Right renal cortex interstitium (tissue), 3 donors: ENCODE results near the gene MYCBP2. TPM values are rescaled to one million over a fixed set of nuclear protein-coding genes. Genes with fewer than 3 reads are reported as not detected.
A peak's percentile ranks its signal among the peaks of the same experiment; 100 is the strongest.
"Not testable (repeated sequence)": the region's sequence is repeated elsewhere in the genome, so short reads cannot be mapped to it uniquely, and the experiment has no call there.

ENCODE experiments used
- DNase-seq, 3 donors: peaks; one replicate each; pipeline ENCODE4 v3.0.0-alpha.2; 2013; ENCODE audit warnings: low read depth in 3 of 3, low spot score in 2 of 3
- polyA plus RNA-seq, 3 donors: library from polyadenylated mRNA; unstranded; fragments of 120-200 nt; gene quantifications; one replicate each; pipeline ENCODE4 v1.2.1, GENCODE V29; 2013; ENCODE audit not compliant: insufficient read length in 3 of 3

Gene MYCBP2
- 10 to 100 TPM; 64.0 to 69.3 (median 65.9) TPM for polyA plus RNA-seq

- peak; percentile 93 to 98 (median 97) for DNase-seq
Measured at GRCh38 chr13:77326905-77327604, at the start of gene MYCBP2. MYCBP2 (minus strand) TSS chr13:77327094; CDS start chr13:77326775, 319 bp downstream.

- no peak for DNase-seq
Measured at GRCh38 chr13:77375560-77376108, 48.7 kb upstream of the MYCBP2 start.

GRCh38 chr13:77374786-77375185, 47.9 kb upstream of the MYCBP2 start:
- no peak for DNase-seq

- no peak for DNase-seq
Measured at GRCh38 chr13:77374339-77374738, 47.4 kb upstream of the MYCBP2 start.

- no peak for DNase-seq
Measured at GRCh38 chr13:77373502-77373901, 46.6 kb upstream of the MYCBP2 start.

- no peak for DNase-seq
Measured at GRCh38 chr13:77372275-77372674, 45.4 kb upstream of the MYCBP2 start.

- no peak for DNase-seq
Measured at GRCh38 chr13:77370888-77371287, 44.0 kb upstream of the MYCBP2 start.

GRCh38 chr13:77362166-77362565, 35.3 kb upstream of the MYCBP2 start:
- no peak for DNase-seq

GRCh38 chr13:77360032-77360685, 33.3 kb upstream of the MYCBP2 start:
- no peak for DNase-seq

GRCh38 chr13:77359171-77359570, 32.3 kb upstream of the MYCBP2 start:
- DNase-seq: no peak

- no peak for DNase-seq
Measured at GRCh38 chr13:77358001-77358400, 31.1 kb upstream of the MYCBP2 start.

- DNase-seq: no peak
Measured at GRCh38 chr13:77356155-77356554, 29.3 kb upstream of the MYCBP2 start.

- no peak for DNase-seq
Measured at GRCh38 chr13:77353995-77354394, 27.1 kb upstream of the MYCBP2 start.

- no peak for DNase-seq
Measured at GRCh38 chr13:77351315-77351714, 24.4 kb upstream of the MYCBP2 start.

- DNase-seq: no peak
Measured at GRCh38 chr13:77350811-77351210, 23.9 kb upstream of the MYCBP2 start.

GRCh38 chr13:77349365-77349764, 22.5 kb upstream of the MYCBP2 start:
- no peak for DNase-seq

- DNase-seq: not testable (repeated sequence)
Measured at GRCh38 chr13:77347351-77347750, 20.5 kb upstream of the MYCBP2 start.

- no peak for DNase-seq
Measured at GRCh38 chr13:77345150-77345780, 18.4 kb upstream of the MYCBP2 start.

GRCh38 chr13:77343841-77344240, 16.9 kb upstream of the MYCBP2 start:
- no peak for DNase-seq

GRCh38 chr13:77339408-77339807, 12.5 kb upstream of the MYCBP2 start:
- no peak for DNase-seq

- DNase-seq: no peak
Measured at GRCh38 chr13:77338961-77339401, 12.1 kb upstream of the MYCBP2 start.
